HFF-Myc (cell line): ENCODE measurements around the gene GUCD1.

Experiments used
- DNase-seq: peaks from one replicate; pipeline ENCODE4 v3.0.0-alpha.2; 2011; ENCODE audit warnings: low read depth; ENCODE audit errors: extremely low read depth
- H3K4me3 ChIP-seq: replicated peaks from 2 replicates; pipeline ENCODE4 v1.5.1; 2011; ENCODE audit warnings: low read depth, mild to moderate bottlenecking, control low read depth, low read length
- CTCF ChIP-seq: IDR thresholded peaks from 2 replicates; pipeline ENCODE4 v1.5.1; 2012; ENCODE audit warnings: mild to moderate bottlenecking, low read depth, low read length, control low read depth; ENCODE audit errors: missing control alignments

GUCD1 gene

GRCh38 chr22:24582056-24582814 lies 27.3 kb upstream of the GUCD1 start:
- DNase-seq: no peak
- no peak overlapping the region for H3K4me3 ChIP-seq
- no peak for TF ChIP-seq CTCF

- H3K4me3 ChIP-seq: no peak overlapping the region
- peak; percentile 41 for DNase-seq
- no peak for TF ChIP-seq CTCF
Observed at GRCh38 chr22:24580276-24580675, 25.3 kb upstream of the GUCD1 start.

- no peak for TF ChIP-seq CTCF
- no peak for DNase-seq
- no peak overlapping the region for H3K4me3 ChIP-seq
Observed at GRCh38 chr22:24579258-24579601, 24.3 kb upstream of the GUCD1 start.

- no peak for DNase-seq
- TF ChIP-seq CTCF: no peak
- H3K4me3 ChIP-seq: no peak overlapping the region
Observed at GRCh38 chr22:24578355-24579257, 23.7 kb upstream of the GUCD1 start.

GRCh38 chr22:24576778-24577177 lies 21.8 kb upstream of the GUCD1 start:
- no peak overlapping the region for H3K4me3 ChIP-seq
- TF ChIP-seq CTCF: no peak
- DNase-seq: no peak

- TF ChIP-seq CTCF: no peak
- H3K4me3 ChIP-seq: no peak overlapping the region
- DNase-seq: no peak
Observed at GRCh38 chr22:24571266-24571665, 16.3 kb upstream of the GUCD1 start.
